Activated effector memory CD4-positive, alpha-beta T cell treated with anti-CD3 and anti-CD28 coated beads, Interleukin-2, amount 50 U/mL, for 16 hours (primary cell): ENCODE results near the gene DDX39A.
"Not testable (repeated sequence)": the region's sequence is repeated elsewhere in the genome, so short reads cannot be mapped to it uniquely, and the experiment has no call there.

Experiments
- DNase-seq: peaks from one replicate; pipeline ENCODE4 v3.0.0-alpha.2; 2020

The DDX39A gene

DNA sequence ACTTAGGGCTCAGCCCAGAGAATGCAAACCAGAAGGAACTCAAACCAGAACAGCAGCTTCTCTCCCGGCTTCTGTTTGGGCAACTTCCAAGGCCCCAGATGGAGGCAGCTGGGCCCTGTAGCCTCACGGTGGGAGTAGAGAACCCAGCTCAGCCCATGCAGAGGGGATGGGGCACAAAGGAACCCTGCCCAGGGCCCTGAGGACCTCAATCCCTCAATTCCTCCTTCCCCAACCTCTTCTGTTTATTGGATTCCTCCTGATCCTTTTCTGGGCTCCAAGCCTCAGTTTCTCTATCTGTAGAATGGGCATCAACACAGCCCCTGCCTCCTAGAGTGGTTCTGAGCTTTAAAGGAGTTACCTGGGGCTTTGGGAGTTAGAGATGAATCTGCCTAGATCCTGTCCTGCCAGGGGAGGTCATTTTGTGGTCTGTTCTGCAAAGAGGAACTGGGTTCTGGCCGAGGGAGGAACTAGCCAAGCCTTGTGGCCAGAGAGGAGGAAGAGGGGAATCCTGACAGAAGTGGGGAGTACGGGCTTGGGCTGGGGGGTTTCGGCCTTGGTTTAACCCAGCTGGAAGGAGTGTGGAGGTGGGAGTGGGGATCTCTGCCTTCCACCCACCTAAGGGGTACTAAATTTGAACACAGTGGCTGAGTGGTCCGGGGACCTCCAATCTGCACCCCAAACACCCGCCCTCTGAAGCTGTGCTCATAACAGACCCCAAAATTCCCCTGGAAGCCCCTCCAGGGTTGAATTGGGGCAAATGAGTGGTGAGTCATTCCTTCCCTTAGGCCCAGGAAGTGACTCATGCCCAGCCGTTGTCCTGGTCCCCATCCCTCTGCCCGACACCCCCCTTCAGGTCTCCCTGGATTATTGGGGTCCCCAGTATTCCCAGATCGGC lies 35.2 kb downstream of the DDX39A start:
- DNase-seq: peak; percentile 89

DNA sequence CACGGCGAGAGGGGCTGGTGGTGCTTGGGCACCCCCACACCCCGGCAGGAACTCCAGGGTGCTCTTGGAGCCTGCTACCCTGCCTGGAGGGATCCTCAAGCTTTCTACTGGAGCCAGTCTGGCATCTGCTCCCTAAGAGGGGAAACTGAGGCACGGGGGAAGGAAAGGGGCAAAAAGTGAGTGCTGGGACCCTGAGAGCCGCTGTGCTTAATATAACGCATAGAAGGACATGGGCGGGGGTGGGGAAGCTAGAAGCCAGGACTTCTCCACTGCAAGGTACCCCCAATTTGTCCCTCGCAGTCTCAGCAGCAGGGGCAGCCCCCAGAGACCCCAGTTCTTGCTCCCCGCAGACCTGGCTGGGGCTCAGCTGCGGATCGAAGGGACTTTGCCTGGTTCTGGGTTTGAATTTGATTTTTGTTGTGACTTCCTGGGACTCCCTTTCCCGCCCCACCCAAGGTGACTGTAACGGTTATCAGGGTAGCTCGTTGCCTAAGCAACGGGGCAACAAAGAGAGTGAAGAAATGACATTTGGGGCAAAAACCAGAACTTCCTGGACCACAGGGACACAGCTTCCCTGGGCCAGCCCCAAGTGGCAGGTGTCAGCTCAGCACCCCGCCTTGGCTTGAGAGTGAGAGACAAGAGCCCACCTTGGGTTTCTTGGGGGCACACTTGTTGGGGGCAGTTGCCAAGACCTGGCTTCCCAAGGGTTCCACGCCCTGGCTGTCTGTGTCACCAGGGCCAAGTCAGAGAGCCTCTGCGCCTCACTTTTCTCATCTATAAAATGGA lies 37.3 kb downstream of the DDX39A start:
- peak; percentile 89 for DNase-seq

DNA sequence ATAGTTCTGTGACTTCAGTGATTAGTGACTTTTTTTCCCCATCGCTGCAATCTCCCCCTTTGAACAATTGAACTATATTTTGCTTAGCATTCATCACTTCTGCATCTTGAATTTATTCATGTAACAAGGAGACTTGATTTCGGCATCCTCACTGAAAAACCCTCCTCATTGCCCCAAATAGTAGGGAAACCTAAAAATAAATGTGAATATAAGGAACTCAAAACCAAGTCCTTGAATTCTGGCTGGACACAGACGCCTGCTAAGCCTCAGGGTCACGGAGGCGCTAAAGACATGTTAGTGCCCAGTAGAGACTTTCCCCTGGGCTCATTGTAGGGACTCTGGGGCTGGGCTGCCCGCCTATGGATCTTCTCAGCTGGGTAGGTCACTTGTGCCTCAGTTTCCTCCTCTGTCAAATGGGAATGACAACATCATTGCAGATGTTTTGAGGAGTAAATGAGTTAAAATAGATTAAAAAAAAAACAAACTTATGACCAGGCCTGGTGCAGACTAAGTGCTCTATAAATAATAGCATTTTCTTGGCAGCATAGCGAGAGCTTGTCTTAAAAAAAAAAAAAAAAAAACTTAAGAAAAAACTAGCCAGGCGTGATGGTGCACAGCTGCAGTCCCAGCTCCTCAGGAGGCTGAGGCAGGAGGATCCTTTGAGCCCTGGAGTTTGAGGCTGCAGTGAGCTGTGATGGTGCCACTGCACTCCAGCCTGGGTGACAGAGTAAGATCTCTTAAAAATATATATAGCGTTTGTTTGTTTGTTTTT lies 39.7 kb downstream of the DDX39A start:
- DNase-seq: no peak

DNA sequence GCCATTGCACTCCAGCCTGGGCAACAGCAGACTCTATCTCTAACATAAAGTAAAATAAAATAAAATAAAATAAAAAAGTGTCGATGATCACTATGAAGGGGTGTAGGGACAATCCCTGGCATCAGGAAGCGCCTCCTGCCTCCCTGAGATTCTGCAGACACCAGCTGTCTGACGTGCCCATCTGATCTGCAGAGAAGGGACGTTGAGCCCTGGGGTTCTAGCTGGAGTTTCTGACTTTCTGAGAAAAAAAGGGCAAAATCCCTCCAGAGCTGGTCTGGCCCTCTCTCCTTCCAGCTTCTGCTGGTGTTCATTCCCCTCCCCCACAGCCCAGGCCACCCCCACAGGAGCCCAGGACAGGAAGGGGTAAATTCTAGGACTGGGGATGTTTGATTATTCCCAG lies 40.3 kb downstream of the DDX39A start:
- no peak for DNase-seq

DNA sequence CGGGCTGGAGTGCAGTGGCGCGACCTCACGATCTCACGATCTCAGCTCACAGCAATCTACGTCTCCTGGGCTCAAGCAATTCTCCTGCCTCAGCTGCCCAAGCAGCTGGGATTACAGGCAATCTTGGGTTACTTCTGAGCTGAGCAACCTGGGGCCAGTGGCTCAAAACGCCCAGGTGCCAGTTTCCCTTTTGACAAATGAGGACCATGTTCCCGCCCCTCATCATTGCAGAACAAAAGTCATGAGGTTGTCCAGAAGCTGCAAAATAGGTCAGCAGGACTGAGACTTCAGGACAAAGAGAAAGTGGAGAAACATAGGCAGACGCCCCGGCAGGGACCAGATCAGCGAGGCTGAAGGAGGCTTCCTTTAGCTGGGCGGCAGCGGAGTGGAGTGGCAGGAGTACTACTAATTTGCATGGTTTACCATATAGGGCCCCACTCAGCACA lies 41.2 kb downstream of the DDX39A start:
- no peak for DNase-seq

DNA sequence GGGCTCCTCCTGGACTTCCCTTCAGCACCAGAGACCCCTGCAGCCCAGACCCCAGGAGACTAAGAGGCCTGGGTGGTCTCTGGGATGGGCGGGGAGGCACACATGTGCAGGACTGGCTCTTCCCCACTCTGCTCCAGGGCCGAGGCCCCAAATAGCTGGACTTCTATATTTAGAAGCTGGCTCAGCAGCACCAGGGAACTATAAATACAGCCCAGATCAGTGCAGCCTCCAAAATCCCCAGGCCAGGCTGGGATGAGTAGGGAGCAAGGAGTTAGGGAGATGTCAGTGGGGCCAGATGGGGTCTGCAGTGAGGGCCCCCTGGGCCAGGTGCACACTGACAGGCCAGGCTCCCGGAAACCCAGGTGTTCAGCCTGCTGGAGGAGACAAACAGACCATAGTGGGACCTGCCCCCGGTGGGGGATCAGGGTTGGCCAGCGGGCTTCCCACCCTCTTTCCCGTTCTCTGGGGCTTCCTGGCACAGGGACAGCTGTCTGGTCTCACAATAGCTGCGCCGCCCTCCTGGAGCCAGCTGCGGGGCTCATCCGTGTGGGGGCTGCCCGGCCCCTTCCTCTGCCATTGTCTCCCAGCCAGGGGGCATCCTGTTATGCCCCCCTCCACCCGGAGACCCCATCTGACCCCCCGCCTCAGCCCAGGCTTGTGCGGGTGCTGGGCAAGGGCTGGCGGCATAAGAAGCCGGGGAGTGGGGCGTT lies 43.4 kb downstream of the DDX39A start:
- DNase-seq: peak; percentile 69

DNA sequence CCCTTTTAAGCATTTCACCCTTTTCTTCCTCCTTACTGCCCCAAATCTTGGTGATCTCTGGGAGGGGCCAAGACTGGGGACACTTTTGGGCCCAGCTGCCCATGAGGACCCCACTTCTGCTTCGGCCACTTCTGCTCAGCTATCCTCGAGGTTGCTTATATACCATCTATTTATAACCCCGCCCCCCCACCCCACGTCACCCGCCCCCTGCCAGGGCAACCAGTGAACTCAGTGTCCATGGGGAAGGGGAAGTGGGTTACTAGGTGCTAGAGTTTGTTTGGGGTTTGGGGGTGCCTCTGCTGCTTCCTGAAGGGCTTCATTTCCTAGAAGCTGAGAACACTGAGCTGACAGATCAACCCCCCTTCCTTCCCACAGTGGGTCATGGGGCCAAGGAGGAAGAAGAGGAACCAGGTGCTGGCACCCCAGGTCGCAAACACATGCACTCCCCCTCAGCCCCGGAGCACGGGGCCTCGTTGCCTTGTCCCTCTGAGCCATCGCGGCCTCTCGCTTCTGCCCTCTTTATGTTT lies 44.0 kb downstream of the DDX39A start:
- peak; percentile 88 for DNase-seq

DNA sequence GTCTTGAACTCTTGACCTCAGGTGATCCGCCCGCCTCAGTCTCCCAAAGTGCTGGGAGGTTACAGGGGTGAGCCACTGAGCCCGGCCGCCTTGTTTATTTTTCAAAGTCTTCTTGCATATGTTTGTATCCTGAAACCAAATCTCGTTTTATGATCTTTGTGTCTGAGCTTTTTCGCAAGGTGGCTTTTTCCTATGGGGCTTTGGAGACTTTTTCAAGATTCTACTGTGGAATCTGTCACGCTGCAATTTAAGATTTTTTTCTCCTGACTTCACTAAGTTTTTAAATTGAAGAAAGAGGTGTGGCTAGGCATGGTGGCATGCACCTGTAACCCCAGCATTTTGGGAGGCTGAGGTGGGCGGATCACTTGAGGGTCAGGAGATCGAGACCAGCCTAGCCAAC lies 44.8 kb downstream of the DDX39A start:
- DNase-seq: not testable (repeated sequence)

DNA sequence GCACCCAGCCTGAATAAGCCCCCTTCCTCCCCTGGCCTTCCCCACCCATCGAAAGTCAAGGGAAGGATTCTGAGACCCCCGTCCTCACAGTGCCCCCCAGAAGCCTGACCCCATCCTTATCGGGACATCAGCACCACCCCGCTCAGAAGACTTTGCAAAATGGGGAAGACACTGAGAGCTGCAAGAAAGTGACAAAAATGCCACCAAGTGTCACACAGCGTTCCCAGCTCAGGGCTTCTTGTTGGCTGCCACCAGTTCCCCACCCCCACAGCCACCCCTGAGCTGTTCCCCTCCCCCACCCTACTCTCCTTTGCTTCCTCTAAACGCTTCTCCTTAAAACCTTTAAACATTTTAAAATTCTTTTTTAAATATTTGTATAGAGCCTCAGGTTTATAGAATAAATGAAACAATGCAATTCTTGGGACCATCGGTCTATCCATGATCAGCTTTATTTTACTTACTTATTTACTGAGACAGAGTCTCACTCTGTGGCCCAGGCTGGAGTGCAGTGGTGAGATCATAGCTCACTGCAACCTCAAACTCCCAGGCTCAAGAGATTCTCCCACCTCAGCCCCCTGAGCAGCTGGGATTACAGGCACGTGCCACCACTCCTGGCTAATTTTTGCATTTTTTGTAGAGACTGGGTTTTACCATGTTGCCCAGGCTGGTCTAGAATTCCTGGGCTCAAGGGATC lies 46.6 kb downstream of the DDX39A start:
- not testable (repeated sequence) for DNase-seq

DNA sequence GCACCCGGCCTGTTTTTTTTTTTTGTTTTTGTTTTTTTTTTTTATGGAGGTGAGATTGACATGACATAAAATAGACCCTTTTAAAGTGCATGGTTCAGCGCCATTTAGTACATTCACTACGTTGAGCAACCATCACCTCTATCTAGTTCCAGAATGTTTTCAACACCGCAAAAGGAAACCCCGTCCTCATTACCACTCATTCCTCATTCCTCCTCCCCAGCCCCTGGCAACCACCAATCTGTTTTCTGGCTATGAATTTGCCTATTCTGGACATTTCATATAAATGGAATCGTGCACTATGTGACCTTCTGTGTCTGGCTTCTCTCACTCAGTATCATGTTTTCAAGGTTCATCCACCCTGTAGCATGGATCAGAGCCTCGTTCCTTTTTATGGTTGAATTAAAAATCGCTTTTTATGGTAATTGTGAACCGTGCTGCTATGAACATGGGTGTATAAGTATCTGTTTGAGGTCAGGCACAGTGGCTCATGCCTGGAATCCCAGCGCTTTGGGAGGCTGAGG lies 47.8 kb downstream of the DDX39A start:
- no peak for DNase-seq

DNA sequence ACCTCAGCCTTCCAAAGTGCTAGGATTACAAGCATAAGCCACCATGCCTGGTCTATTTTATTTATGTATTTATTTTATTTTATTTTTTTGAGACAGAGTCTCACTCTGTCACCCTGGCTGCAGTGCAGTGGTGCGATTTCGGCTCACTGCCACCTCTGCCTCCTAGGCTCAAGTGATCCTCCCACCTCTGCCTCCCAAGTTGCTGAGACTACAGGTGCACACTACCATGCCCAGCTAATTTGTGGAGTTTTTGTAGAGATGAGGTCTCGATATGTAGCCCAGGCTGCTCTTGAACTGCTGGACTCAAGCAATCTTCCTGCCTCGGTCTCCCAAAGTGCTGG lies 48.2 kb downstream of the DDX39A start:
- no peak for DNase-seq

DNA sequence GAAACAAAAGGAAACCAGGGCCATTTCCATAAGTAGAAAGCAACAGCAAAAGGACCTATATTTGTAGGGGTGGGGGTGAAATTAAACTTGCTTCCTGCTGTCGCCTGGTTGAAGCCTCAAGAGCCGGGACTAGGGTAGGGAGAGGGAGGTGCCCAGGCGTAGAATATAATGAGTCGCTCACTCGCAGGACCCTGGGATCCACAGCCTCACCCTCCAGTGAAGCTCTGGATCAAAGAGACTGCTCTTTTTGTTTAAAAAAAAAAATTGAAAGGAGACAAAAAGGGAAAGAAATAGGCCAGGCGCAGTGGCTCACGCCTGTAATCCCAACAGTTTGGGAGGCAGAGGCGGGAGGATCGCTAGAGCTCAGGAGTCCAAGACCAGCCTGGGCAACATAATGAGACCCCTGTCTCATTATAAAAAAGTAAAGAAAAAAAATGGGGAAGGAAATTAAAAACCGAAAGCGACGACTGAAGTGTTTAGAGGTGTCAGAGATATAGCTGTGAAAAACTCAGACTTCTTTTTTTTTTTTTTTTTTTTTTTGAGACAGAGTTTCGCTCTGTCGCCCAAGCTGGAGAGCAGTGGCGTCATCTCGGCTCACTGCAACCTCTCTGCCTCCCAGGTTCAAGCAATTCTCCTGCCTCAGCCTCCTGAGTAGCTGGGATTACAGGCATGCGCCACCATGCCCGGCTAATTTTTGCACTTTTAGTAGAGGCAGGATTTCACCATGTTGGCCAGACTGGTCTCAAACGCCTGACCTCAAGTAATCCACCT lies 48.8 kb downstream of the DDX39A start:
- DNase-seq: peak; percentile 83

DNA sequence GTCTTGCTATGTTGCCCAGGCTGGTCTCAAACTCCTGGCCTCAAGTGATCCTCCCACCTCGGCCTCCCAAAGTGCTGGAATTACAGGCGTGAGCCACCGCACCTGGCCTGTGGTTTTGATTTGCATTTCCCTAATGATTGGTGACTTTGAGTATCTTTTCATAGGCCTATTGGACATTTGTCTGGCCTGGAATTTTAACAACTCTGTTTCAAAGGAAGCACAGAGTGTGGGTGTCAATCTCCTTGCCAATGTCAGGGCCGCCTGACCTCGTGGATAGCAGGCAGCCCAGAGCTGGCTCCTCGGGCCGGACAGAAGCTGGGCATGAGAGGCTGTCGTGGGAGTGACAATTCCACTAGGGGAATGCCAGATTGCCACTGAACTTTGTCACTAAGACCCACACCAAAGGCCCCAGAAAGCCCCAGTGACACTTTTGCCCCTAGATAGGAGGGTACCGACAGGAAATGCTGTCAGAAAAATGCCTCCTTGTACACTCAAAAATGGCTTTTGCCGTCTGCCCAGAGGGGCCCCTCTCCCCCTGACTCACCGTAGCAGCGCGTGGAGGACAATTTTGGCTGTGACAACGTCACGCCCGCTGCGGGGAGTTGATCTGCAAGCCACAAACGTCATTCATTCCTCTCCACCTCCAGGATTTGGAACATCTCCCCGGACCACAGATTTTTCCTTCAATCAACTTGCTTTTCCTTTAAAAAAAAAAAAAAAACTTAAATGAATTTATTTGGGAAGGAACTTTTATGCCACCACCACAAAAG lies 49.6 kb downstream of the DDX39A start:
- DNase-seq: peak; percentile 95

DNA sequence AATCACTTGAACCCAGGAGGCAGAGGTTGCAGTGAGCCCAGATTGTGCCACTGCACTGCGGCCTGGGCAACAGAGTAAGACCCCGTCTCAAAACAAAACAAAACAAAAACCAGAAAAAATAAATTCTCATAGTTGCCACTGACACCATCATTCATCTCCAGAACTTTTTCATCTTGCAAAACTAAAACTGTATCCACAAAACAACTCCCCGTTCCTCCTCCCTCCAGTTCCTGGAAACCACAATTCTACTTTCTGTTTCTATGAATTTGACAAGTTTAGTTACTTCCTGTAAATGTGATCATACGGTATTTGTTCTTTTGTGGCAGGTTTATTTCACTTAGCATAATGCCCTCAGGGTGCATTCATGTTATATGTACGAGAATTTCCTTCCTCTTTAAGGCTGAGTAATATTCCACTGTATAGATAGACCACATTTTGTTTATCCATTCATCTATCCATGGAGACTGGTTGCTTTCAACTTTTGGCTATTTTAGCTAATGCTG lies 51.1 kb downstream of the DDX39A start:
- DNase-seq: no peak

DNA sequence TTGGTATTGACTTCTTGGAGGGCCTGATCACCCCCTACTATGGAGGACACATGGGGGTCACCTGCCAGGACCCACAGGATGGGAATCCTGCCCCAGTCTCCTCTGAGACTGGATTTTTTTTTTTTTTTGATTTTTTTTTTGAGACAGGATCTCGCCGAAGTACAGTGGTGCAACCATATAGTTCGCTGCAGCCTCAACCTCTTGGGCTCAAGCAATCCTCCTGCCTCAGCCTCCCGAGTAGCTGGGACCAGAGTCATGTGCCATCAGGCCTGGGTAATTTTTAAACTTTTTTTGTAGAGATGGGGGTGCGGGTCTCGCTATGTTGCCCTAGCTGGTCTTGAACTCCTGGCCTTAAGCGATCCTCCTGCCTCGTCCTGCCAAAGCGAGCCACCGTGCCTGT lies 52.1 kb downstream of the DDX39A start:
- no peak for DNase-seq

DNA sequence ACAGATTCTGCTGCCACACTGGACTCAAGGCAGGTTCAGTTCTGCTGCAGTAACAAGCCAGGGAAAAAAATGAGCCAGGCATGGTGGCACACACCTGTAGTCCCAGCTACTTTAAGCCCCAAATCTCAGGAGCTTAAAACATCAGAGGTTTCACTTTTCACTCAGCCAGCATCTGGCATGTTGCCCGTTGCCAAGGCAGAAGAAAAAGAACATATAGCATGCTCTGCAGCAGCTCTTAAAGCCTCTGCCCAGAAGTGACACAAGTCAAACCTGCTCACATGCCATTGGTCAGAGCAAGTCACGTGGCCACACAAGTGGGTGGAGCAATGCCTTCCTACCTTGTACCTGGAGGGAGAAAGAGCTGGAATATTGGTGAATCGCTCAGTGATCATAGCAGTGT lies 52.6 kb downstream of the DDX39A start:
- DNase-seq: peak; percentile 93

DNA sequence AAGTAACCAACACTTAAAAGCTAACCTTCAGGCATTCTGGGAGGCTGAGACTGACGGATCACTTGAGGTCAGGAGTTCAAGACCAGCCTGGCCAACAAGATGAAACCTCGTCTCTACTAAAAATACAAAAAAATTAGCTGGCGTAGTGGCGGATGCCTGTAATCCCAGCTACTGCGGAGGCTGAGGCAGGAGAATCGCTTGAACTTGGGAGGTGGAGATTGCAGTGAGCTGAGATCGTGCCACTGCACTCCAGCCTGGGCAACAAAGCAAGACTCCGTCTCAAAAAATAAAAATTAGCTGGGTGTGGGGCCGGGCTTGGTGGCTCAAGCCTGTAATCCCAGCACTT lies 55.1 kb downstream of the DDX39A start:
- DNase-seq: not testable (repeated sequence)

DNA sequence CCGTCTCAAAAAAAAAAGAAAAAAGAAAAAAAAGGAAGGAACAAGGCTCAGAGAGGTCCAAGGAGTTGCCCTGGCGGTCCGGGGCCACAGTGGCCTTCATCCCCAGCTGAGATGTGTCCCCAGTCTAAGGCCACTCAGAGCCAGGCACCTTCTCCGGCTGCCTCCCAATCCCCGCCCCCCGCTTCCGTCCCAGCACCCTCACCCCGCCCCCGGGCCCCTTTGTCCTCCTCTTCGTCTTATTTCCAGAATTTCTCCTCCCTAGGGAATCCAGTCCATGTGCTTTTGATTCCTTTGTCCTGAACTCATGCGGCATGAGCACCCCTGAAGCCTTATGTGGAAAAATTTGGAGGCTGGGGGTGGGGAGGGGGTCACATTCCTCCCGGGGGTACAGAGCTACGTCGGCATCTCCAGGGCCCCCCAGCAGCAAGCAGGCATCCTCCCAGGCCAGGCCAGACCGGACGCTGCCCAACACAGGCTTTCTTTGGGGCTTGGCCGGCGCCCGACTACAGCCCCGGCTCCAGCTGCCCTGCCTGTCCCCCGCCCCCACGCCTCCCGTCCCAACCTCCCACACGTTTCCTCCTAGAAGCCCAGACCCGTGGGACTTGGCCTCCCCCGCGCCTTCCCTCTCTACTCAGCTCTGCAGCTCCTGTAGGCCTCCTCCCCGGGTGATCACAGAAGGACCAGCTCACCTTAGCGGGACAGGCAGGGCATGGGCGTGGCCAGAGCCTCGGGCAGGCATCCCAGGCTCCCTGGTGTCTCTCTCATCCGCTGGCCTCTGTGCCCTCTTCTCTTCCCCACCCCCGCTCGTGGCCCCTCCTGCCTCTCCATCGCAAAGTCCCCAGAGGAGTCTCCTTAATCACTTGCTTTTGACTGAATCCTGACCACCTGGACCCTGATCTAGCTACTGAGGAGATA lies 55.7 kb downstream of the DDX39A start:
- DNase-seq: peak; percentile 82

DNA sequence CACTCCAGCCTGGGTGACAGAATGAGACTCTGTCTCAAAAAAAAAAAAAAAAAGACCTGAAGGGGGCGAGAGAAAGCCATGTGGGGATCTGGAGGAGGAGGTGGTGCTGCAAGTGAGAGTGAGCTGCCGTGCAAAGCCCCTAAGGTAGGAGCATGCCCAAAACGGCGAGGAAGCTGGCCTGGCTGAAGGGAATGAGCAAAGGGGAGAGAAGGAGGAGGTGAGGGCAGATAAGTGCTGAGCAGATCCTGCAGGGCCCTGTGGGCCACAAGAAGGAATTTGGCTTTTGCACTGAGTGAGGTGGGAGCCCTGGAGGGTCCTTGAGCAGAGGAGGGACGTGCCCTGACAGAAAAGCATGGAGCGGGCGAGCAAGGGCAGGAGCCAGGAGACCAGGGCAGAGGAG lies 57.3 kb downstream of the DDX39A start:
- peak; percentile 76 for DNase-seq
